Breast epithelium (tissue), 3 donors: ENCODE data around the gene SNX20.

Experiments
- POLR2AphosphoS5 ChIP-seq, 3 donors: sonication (generic); formaldehyde crosslinking; IDR thresholded peaks; one replicate each; pipeline ENCODE4 v1.6.1; 2017; ENCODE audit warnings: antibody characterized with exemption in 3 of 3
- TF ChIP-seq, protein P1 (sequence below), 3 donors: fragments of 450-650 bp; IDR thresholded peaks; one replicate each; pipeline ENCODE4 v1.5.1; 2016 to 2017; ENCODE audit warnings: antibody characterized with exemption in 3 of 3, mild to moderate bottlenecking in 3 of 3, moderate library complexity in 3 of 3

GRCh38 chr16:50722960-50723359 lies 41.8 kb upstream of the SNX20 start:
- TF ChIP-seq, protein P1, sequence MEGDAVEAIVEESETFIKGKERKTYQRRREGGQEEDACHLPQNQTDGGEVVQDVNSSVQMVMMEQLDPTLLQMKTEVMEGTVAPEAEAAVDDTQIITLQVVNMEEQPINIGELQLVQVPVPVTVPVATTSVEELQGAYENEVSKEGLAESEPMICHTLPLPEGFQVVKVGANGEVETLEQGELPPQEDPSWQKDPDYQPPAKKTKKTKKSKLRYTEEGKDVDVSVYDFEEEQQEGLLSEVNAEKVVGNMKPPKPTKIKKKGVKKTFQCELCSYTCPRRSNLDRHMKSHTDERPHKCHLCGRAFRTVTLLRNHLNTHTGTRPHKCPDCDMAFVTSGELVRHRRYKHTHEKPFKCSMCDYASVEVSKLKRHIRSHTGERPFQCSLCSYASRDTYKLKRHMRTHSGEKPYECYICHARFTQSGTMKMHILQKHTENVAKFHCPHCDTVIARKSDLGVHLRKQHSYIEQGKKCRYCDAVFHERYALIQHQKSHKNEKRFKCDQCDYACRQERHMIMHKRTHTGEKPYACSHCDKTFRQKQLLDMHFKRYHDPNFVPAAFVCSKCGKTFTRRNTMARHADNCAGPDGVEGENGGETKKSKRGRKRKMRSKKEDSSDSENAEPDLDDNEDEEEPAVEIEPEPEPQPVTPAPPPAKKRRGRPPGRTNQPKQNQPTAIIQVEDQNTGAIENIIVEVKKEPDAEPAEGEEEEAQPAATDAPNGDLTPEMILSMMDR (IDR thresholded peaks at IDR 0.05) = no peak
- no peak for TF ChIP-seq POLR2AphosphoS5 (IDR thresholded peaks at IDR 0.05)
